Liver (tissue), 9 donors: ENCODE results near the gene ACP7. TPM values are rescaled to one million over a fixed set of nuclear protein-coding genes. Genes with fewer than 3 reads are reported as not detected.

ENCODE experiments used
- DNase-seq: peaks from one replicate; pipeline ENCODE4 v3.0.0-alpha.2; 2017; ENCODE audit warnings: low spot score
- H3K27ac ChIP-seq, 2 donors: one replicate each; pipeline ENCODE4 v1.7.0; 2013; ENCODE audit warnings: inconsistent platforms in 2 of 2, low read length in 2 of 2, control low read depth in 1 of 2, low read depth in 1 of 2, mild to moderate bottlenecking in 1 of 2
- H3K27me3 ChIP-seq, 4 donors: one replicate each; pipeline versions ENCODE4 v1.6.1 to v1.7.0; 2013; ENCODE audit warnings: low read length in 3 of 4, inconsistent platforms in 1 of 4, mild to moderate bottlenecking in 1 of 4, moderate library complexity in 1 of 4; ENCODE audit not compliant: control insufficient read depth in 4 of 4, insufficient read depth in 4 of 4
- H3K36me3 ChIP-seq, 4 donors: one replicate each; pipeline versions ENCODE4 v1.6.1 to v1.7.0; 2013; ENCODE audit warnings: low read length in 3 of 4, mild to moderate bottlenecking in 3 of 4, low read depth in 1 of 4, moderate library complexity in 1 of 4; ENCODE audit not compliant: control insufficient read depth in 4 of 4, insufficient read depth in 3 of 4
- H3K4me1 ChIP-seq, 4 donors: one replicate each; pipeline versions ENCODE4 v1.6.1 to v1.7.0; 2013; ENCODE audit warnings: low read length in 3 of 4, mild to moderate bottlenecking in 3 of 4, moderate library complexity in 1 of 4; ENCODE audit not compliant: control insufficient read depth in 4 of 4, insufficient read depth in 4 of 4
- H3K4me3 ChIP-seq, 3 donors: one replicate each; pipeline versions ENCODE4 v1.6.1 to v1.7.0; 2013; ENCODE audit warnings: low read length in 3 of 3, control low read depth in 1 of 3, low read depth in 1 of 3, mild to moderate bottlenecking in 1 of 3
- H3K9ac ChIP-seq, 2 donors: one replicate each; pipeline ENCODE4 v1.7.0; 2013; ENCODE audit warnings: low read length in 2 of 2, mild to moderate bottlenecking in 2 of 2, moderate library complexity in 2 of 2, control low read depth in 1 of 2, low read depth in 1 of 2
- H3K9me3 ChIP-seq, 4 donors: one replicate each; pipeline versions ENCODE4 v1.6.1 to v1.7.0; 2013; ENCODE audit warnings: low read length in 3 of 4; ENCODE audit not compliant: control insufficient read depth in 4 of 4
- CTCF ChIP-seq: fragments of 150-350 bp; IDR thresholded peaks from 2 replicates; pipeline ENCODE4 v1.5.1; 2017; ENCODE audit warnings: improper control_type of control experiment, low read depth, low read length; ENCODE audit not compliant: missing input control
- EGR1 ChIP-seq, 2 donors: IDR thresholded peaks; 2 replicates each; pipeline ENCODE4 v1.6.1; 2016 to 2018; ENCODE audit warnings: antibody characterized with exemption in 2 of 2, low read depth in 2 of 2
- FOXA1 ChIP-seq: IDR thresholded peaks from 2 replicates; pipeline ENCODE4 v1.6.1; 2016; ENCODE audit warnings: antibody characterized with exemption
- FOXA2 ChIP-seq: IDR thresholded peaks from 2 replicates; pipeline ENCODE4 v1.6.1; 2016; ENCODE audit warnings: antibody characterized with exemption
- GABPA ChIP-seq, 2 donors: IDR thresholded peaks in 1 of 2; conservative IDR thresholded peaks in 1 of 2; 2 replicates each; pipeline ENCODE4 v1.6.1; 2016; ENCODE audit warnings: antibody characterized with exemption in 2 of 2, mild to moderate bottlenecking in 1 of 2, moderate library complexity in 1 of 2
- HNF4A ChIP-seq, 2 donors: conservative IDR thresholded peaks; 2 replicates each; pipeline ENCODE4 v1.6.1; 2016; ENCODE audit warnings: antibody characterized with exemption in 2 of 2, mild to moderate bottlenecking in 2 of 2
- JUND ChIP-seq, 2 donors: IDR thresholded peaks; 2 replicates each; pipeline ENCODE4 v1.6.1; 2016; ENCODE audit warnings: antibody characterized with exemption in 2 of 2
- MAX ChIP-seq: IDR thresholded peaks from 2 replicates; pipeline ENCODE4 v1.6.1; 2016; ENCODE audit warnings: antibody characterized with exemption
- NR2F2 ChIP-seq: IDR thresholded peaks from 2 replicates; pipeline ENCODE4 v1.6.1; 2016; ENCODE audit warnings: antibody characterized with exemption
- RAD21 ChIP-seq, 2 donors: IDR thresholded peaks; 2 replicates each; pipeline ENCODE4 v1.6.1; 2016; ENCODE audit warnings: antibody characterized with exemption in 2 of 2, mild to moderate bottlenecking in 2 of 2
- RXRA ChIP-seq, 2 donors: IDR thresholded peaks; 2 replicates each; pipeline ENCODE4 v1.6.1; 2017 to 2018; ENCODE audit warnings: antibody characterized with exemption in 2 of 2, mild to moderate bottlenecking in 1 of 2
- SP1 ChIP-seq: IDR thresholded peaks from 2 replicates; pipeline ENCODE4 v1.6.1; 2018; ENCODE audit warnings: antibody characterized with exemption, mild to moderate bottlenecking
- TAF1 ChIP-seq: conservative IDR thresholded peaks from 2 replicates; pipeline ENCODE4 v1.6.1; 2016; ENCODE audit warnings: antibody characterized with exemption, mild to moderate bottlenecking
- YY1 ChIP-seq: IDR thresholded peaks from 2 replicates; pipeline ENCODE4 v1.6.1; 2016; ENCODE audit warnings: antibody characterized with exemption, mild to moderate bottlenecking
- ZBTB33 ChIP-seq: IDR thresholded peaks from 2 replicates; pipeline ENCODE4 v1.6.1; 2016; ENCODE audit warnings: antibody characterized with exemption
- WGBS: extraction: QIAGEN DNeasy Blood & Tissue Kit; methylation state at CpG from one replicate; pipeline ENCODE4 v1.1.7; 2013; 5-methylcytosine and 5-hydroxymethylcytosine counted together
- polyA plus RNA-seq, 2 donors: library from polyadenylated mRNA; stranded (reverse) in 1 of 2; unstranded in 1 of 2; fragments of 200-250 nt in 1 of 2; fragments of >200 nt in 1 of 2; fragmentation: Nextera tagmentation in 1 of 2; extraction: Ambion mirVana in 1 of 2; gene quantifications; one replicate each; pipeline versions ENCODE4 v1.2.1 to v1.2.3, GENCODE V29; 2013 to 2015
- total RNA-seq, 2 donors: library from RNA; depleted of rRNA; stranded (reverse); fragments of >200 nt; gene quantifications; one replicate each; pipeline ENCODE4 v1.2.3, GENCODE V29; 2014
- TF ChIP-seq, protein P1 (sequence below): IDR thresholded peaks from 2 replicates; pipeline ENCODE4 v1.6.1; 2016; ENCODE audit warnings: antibody characterized with exemption, mild to moderate bottlenecking
- donor health status: healthy.
- donor health status: healthy.
- donor health status: healthy.
- donor health status: healthy.
- donor health status: healthy.

The ACP7 gene
- total and polyA plus RNA-seq, 4 donors = 0.05 TPM; not detected in 3

- no peak overlapping the region for H3K9ac ChIP-seq
- H3K9me3 ChIP-seq = no peaks in the 10 kb centered on the region
- 86% methylated on average over 15 of the region's 15 CpGs for WGBS
- no peaks in the 10 kb centered on the region for H3K36me3 ChIP-seq
- TF ChIP-seq CTCF (no peak), MAX (no peak), FOXA2 (no peak), FOXA1 (no peak), TAF1 (no peak), SP1 (no peak), GABPA (IDR thresholded peaks at IDR 0.05 in 1 of 2, conservative IDR thresholded peaks at IDR 0.05 in 1 of 2) (no peak), JUND (IDR thresholded peaks at IDR 0.05) (no peak), HNF4A (conservative IDR thresholded peaks at IDR 0.05) (no peak), RAD21 (IDR thresholded peaks at IDR 0.05) (no peak), ZBTB33 (no peak), RXRA (IDR thresholded peaks at IDR 0.05) (no peak)
- TF ChIP-seq, protein P1, sequence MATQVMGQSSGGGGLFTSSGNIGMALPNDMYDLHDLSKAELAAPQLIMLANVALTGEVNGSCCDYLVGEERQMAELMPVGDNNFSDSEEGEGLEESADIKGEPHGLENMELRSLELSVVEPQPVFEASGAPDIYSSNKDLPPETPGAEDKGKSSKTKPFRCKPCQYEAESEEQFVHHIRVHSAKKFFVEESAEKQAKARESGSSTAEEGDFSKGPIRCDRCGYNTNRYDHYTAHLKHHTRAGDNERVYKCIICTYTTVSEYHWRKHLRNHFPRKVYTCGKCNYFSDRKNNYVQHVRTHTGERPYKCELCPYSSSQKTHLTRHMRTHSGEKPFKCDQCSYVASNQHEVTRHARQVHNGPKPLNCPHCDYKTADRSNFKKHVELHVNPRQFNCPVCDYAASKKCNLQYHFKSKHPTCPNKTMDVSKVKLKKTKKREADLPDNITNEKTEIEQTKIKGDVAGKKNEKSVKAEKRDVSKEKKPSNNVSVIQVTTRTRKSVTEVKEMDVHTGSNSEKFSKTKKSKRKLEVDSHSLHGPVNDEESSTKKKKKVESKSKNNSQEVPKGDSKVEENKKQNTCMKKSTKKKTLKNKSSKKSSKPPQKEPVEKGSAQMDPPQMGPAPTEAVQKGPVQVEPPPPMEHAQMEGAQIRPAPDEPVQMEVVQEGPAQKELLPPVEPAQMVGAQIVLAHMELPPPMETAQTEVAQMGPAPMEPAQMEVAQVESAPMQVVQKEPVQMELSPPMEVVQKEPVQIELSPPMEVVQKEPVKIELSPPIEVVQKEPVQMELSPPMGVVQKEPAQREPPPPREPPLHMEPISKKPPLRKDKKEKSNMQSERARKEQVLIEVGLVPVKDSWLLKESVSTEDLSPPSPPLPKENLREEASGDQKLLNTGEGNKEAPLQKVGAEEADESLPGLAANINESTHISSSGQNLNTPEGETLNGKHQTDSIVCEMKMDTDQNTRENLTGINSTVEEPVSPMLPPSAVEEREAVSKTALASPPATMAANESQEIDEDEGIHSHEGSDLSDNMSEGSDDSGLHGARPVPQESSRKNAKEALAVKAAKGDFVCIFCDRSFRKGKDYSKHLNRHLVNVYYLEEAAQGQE = no peak
- peaks cover 21 to 56% (median 43%) of the 10 kb centered on the region in 4 donors for H3K4me1 ChIP-seq
- H3K27ac ChIP-seq = no peak overlapping the region
- H3K4me3 ChIP-seq = no peak overlapping the region
- no peaks in the 10 kb centered on the region for H3K27me3 ChIP-seq
- no peak for DNase-seq
These were observed 71.6 kb downstream of the ACP7 start for GRCh38 chr19:39155741-39156140.

GRCh38 chr19:39156326-39157230, 72.4 kb downstream of the ACP7 start:
- Histone ChIP-seq H3K4me1 (peaks cover 21 to 57% (median 44%) of the 10 kb centered on the region in 4 donors), H3K36me3 (no peaks in the 10 kb centered on the region), H3K27ac (peak overlapping the region in 1 of 2 donors; percentile 35), H3K9ac (no peak overlapping the region), H3K27me3 (no peaks in the 10 kb centered on the region), H3K9me3 (no peaks in the 10 kb centered on the region), H3K4me3 (no peak overlapping the region)
- WGBS = 57% methylated on average over 24 of the region's 24 CpGs
- peak; percentile 58 for DNase-seq
- TF ChIP-seq, protein P1 = no peak
- TF ChIP-seq GABPA (IDR thresholded peaks at IDR 0.05 in 1 of 2, conservative IDR thresholded peaks at IDR 0.05 in 1 of 2) (no peak), ZBTB33 (no peak), JUND (IDR thresholded peaks at IDR 0.05) (no peak), EGR1 (IDR thresholded peaks at IDR 0.05; ENCODE audit: low read depth in 2 of 2) (no peak), TAF1 (no peak), RXRA (IDR thresholded peaks at IDR 0.05) (no peak), SP1 (no peak), HNF4A (conservative IDR thresholded peaks at IDR 0.05) (no peak), RAD21 (IDR thresholded peaks at IDR 0.05) (no peak), YY1 (no peak), FOXA1 (no peak), FOXA2 (no peak), NR2F2 (no peak)
